ENCODE data around the gene AGPAT1.

GRCh38 chr6:32212076-32212760, 36.3 kb upstream of the AGPAT1 start:
- TF ChIP-seq EZH2phosphoT487 (IDR thresholded peaks at IDR 0.05; ENCODE audit: insufficient read depth, low read depth) (no peak), EZH2 (IDR thresholded peaks at IDR 0.05; ENCODE audit: insufficient read depth, poor library complexity, severe bottlenecking) (no peak)

All from GM23248 (cell line).